ENCODE measurements around the gene ICAM3.

ICAM3 gene

DNA sequence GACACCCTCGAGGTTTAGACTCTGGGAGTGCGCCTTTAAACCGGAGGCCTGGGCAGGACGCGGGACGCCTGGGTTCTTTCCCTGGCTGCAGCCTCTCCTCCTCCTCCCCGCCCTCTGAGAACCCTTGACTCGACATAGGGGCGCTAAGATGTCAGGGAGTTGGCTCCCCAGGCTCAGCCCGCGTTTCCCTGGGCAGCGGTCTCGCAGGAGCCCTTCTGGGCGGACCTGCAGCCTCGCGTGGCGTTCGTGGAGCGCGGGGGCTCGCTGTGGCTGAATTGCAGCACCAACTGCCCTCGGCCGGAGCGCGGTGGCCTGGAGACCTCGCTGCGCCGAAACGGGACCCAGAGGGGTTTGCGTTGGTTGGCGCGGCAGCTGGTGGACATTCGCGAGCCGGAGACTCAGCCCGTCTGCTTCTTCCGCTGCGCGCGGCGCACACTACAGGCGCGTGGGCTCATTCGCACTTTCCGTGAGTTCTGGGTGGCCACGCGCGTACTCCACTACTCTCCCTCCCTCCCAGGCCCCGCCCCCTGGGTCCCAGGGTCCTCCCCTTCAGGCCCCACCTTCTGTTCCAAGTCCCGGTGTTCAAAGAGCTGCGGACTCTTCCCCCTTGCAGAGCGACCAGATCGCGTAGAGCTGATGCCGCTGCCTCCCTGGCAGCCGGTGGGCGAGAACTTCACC, 48.4 kb downstream of the ICAM3 start:
- DNase-seq (ENCODE audit: low read depth): no peak

DNA sequence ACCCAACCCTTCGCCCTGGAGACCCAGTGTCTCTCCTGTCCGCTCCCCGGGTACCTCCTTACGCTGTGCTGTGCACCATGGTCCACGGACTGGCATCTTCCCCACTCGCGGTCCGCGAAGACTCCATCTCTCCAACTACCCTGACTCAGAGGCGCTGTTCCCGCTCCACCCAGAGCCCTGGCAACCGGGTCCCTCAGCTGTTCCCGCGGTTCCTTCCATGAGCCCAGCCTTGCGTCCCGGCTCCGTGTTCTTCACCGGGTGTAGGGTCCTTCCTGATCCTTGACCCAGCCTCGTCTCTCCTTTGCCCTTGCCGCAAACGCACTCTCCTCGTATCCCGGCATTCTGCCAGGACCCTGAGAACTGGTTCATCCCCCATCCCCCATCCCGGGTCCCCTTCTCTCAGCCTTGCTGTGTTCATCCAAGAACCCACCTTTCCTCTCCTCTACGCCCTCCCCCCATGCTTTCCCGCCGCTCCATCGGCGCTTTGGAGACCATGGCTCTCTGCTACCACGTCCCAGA, 49.0 kb downstream of the ICAM3 start:
- no peak for DNase-seq (ENCODE audit: low read depth)

DNA sequence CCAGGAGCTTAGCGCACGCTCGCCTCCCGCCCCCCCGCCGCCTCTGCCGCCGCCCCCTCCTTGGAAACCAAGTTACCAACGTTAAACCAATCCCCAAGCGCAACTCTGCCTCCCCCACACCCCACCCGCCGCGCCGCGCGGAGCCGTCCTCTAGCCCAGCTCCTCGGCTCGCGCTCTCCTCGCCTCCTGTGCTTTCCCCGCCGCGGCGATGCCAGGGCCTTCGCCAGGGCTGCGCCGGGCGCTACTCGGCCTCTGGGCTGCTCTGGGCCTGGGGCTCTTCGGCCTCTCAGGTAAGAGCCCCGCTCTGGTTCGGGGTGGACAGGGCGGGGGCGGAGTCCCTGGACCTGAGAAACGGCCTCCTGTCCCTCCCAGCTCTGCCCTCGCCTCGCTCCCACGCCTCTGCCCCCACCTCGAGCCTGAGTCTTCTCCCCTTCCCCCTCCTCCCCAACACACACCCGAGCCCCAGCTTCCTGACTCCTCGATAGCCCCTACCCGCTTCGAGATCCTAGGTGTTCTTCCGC, 49.5 kb downstream of the ICAM3 start, which contains the start of gene ICAM5:
Gene ICAM5, plus strand, starts transcription at position 117 of the 521 bp plus-strand sequence. Its CDS starts 92 bp downstream, at position 209.
- no peak for DNase-seq (ENCODE audit: low read depth)

DNA sequence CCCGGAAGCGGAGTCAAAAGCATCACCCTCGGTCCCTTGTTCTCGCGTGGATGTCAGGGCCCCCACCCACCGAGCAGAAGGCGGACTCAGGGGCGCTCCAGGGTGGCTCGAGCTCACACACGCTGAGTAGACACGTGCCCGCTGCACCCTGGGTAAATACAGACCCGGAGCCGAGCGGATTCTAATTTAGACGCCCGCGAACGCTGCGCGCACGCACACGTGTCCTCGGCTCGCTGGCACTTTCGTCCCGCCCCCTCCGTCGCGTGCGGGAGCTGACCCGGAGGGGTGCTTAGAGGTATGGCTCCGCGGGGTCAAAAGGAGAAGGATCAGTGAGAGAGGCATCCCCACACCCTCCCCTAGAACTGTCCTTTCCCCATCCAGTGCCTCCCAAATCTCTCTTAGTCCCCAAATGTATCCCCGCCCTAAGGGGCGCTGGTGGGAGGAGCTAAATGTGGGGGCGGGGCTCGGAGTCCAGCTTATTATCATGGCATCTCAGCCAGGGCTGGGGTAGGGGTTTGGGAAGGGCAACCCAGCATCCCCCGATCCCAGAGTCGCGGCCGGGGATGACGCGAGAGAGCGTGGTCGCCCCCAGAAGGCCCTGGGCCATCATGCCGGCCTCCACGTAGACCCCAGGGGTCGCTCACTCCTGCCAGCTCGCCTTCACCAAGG, 50.1 kb downstream of the ICAM3 start:
- no peak for DNase-seq (ENCODE audit: low read depth)

DNA sequence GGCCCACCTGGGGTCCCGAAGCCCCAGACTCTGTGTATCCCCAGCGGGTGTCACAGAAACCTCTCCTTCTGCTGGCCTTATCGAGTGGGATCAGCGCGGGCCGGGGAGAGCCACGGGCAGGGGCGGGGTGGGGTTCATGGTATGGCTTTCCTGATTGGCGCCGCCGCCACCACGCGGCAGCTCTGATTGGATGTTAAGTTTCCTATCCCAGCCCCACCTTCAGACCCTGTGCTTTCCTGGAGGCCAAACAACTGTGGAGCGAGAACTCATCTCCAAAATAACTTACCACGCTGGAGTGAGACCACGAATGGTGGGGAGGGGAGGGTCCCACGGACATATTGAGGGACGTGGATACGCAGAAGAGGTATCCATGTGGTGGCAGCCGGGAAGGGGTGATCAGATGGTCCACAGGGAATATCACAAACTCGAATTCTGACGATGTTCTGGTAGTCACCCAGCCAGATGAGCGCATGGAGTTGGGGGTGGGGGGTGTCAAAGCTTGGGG, 50.7 kb downstream of the ICAM3 start:
- no peak for DNase-seq (ENCODE audit: low read depth)

DNA sequence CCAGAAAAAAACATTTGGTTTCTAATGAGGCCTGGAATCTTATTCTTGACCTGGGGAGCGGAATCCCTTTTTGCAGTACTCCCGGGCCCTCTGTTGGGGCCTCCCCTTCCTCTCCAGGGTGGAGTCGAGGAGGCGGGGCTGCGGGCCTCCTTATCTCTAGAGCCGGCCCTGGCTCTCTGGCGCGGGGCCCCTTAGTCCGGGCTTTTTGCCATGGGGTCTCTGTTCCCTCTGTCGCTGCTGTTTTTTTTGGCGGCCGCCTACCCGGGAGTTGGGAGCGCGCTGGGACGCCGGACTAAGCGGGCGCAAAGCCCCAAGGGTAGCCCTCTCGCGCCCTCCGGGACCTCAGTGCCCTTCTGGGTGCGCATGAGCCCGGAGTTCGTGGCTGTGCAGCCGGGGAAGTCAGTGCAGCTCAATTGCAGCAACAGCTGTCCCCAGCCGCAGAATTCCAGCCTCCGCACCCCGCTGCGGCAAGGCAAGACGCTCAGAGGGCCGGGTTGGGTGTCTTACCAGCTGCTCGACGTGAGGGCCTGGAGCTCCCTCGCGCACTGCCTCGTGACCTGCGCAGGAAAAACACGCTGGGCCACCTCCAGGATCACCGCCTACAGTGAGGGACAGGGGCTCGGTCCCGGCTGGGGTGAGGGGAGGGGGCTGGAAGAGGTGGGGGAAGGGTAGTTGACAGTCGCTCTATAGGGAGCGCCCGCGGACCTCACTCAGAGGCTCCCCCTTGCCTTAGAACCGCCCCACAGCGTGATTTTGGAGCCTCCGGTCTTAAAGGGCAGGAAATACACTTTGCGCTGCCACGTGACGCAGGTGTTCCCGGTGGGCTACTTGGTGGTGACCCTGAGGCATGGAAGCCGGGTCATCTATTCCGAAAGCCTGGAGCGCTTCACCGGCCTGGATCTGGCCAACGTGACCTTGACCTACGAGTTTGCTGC, 52.4 kb downstream of the ICAM3 start, which contains the start of gene ICAM4:
Gene ICAM4, plus strand, starts transcription at position 153 of the 935 bp plus-strand sequence. Its CDS starts 58 bp downstream, at position 211.
- no peak for DNase-seq (ENCODE audit: low read depth)

DNA sequence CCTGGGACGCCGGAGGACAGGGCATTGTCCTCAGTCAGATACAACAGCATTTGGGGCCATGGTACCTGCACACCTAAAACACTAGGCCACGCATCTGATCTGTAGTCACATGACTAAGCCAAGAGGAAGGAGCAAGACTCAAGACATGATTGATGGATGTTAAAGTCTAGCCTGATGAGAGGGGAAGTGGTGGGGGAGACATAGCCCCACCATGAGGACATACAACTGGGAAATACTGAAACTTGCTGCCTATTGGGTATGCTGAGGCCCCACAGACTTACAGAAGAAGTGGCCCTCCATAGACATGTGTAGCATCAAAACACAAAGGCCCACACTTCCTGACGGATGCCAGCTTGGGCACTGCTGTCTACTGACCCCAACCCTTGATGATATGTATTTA, 54.0 kb downstream of the ICAM3 start:
- no peak for DNase-seq (ENCODE audit: low read depth)

DNA sequence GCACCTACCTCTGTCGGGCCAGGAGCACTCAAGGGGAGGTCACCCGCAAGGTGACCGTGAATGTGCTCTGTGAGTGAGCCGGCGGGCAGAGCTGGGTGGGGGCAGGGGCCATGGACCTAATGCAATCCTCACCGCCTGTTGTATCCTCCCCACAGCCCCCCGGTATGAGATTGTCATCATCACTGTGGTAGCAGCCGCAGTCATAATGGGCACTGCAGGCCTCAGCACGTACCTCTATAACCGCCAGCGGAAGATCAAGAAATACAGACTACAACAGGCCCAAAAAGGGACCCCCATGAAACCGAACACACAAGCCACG, 54.5 kb downstream of the ICAM3 start:
- DNase-seq (ENCODE audit: low read depth): no peak

DNA sequence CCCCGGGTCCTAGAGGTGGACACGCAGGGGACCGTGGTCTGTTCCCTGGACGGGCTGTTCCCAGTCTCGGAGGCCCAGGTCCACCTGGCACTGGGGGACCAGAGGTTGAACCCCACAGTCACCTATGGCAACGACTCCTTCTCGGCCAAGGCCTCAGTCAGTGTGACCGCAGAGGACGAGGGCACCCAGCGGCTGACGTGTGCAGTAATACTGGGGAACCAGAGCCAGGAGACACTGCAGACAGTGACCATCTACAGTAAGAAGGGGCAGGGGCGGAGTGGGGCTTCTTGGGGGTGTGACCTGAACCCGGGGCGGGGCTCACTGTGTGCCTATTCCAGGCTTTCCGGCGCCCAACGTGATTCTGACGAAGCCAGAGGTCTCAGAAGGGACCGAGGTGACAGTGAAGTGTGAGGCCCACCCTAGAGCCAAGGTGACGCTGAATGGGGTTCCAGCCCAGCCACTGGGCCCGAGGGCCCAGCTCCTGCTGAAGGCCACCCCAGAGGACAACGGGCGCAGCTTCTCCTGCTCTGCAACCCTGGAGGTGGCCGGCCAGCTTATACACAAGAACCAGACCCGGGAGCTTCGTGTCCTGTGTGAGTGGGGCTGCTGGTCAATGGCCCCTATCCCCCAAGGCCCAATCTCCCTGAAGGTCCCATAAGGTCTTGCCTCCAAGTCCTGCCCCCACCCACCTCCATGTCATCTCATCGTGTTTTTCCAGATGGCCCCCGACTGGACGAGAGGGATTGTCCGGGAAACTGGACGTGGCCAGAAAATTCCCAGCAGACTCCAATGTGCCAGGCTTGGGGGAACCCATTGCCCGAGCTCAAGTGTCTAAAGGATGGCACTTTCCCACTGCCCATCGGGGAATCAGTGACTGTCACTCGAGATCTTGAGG, 55.1 kb downstream of the ICAM3 start:
- DNase-seq (ENCODE audit: low read depth): no peak
